Measurements from ENCODE around the gene JKAMP. TPM values are rescaled to one million over a fixed set of nuclear protein-coding genes. Genes with fewer than 3 reads are reported as not detected.

JKAMP gene
- polyA plus RNA-seq, 1 donor (not counting 4 experiments of a cell fraction or from before 2014, with no cell fraction given) = 166 TPM

DNA sequence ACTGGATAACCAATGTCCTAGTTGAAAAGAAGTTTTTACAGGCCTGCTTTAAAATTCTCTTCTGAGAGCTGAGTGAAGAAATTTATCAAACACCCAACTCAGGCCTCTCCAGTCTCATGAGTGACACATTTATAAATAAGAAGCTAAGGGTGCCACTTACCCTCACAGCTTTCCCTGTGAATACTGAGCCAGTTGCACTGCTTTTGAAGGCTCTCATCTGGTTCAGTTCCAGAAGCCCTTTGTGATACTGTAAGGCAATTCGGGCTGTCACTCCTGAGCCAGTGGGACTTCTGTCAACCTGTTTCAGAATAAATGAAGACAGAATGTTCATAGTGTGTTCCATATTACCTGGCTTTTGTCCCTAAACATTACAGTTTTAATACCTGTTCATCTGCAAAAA is 8.6 kb upstream of the JKAMP start:
- Histone ChIP-seq H3K9ac (ENCODE audit: control insufficient read depth, extremely low read depth, insufficient read depth, low read length) (no peak overlapping the region), H2AFZ (ENCODE audit: control insufficient read depth, low read length) (no peak overlapping the region), H3K27ac (ENCODE audit: control insufficient read depth, insufficient read depth, low read length) (no peak overlapping the region), H3K36me3 (ENCODE audit: control insufficient read depth in 2 of 2, extremely low read depth in 1 of 2, insufficient read depth in 2 of 2, low read length in 2 of 2) (peaks cover 14 to 18% of the 10 kb centered on the region in 2 experiments), H3K4me2 (ENCODE audit: control insufficient read depth, extremely low read depth, insufficient read depth, low read depth, low read length) (no peak overlapping the region), H3K4me1 (ENCODE audit: control insufficient read depth, extremely low read depth, insufficient read depth, low read length) (no peaks in the 10 kb centered on the region), H3K9me1 (ENCODE audit: control insufficient read depth, extremely low read depth, insufficient read depth, low read length) (no peaks in the 10 kb centered on the region), H4K20me1 (ENCODE audit: control insufficient read depth, extremely low read depth, insufficient read depth, low read length) (no peaks in the 10 kb centered on the region), H3K27me3 (ENCODE audit: control insufficient read depth, extremely low read depth, insufficient read depth, low read length) (no peaks in the 10 kb centered on the region), H3K79me2 (ENCODE audit: control insufficient read depth, insufficient read depth, low read length) (peaks cover 11% of the 10 kb centered on the region), H3K9me3 (ENCODE audit: control insufficient read depth, low read depth, low read length) (no peaks in the 10 kb centered on the region), H3K4me3 (ENCODE audit: control insufficient read depth in 2 of 3, extremely low read depth in 1 of 3, insufficient read depth in 2 of 3, low read depth in 1 of 3, low read length in 3 of 3) (no peak overlapping the region)
- dilution Hi-C loops (cut with MboI; ENCODE audit: extremely low pct_ligation_motif_present, low sequenced_read_pairs) = no loop called here
- FAIRE-seq (no peak), DNase-seq (ENCODE audit: low read depth, low spot score) (no peak)
- TF ChIP-seq, protein P1, sequence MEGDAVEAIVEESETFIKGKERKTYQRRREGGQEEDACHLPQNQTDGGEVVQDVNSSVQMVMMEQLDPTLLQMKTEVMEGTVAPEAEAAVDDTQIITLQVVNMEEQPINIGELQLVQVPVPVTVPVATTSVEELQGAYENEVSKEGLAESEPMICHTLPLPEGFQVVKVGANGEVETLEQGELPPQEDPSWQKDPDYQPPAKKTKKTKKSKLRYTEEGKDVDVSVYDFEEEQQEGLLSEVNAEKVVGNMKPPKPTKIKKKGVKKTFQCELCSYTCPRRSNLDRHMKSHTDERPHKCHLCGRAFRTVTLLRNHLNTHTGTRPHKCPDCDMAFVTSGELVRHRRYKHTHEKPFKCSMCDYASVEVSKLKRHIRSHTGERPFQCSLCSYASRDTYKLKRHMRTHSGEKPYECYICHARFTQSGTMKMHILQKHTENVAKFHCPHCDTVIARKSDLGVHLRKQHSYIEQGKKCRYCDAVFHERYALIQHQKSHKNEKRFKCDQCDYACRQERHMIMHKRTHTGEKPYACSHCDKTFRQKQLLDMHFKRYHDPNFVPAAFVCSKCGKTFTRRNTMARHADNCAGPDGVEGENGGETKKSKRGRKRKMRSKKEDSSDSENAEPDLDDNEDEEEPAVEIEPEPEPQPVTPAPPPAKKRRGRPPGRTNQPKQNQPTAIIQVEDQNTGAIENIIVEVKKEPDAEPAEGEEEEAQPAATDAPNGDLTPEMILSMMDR (optimal IDR thresholded peaks at IDR 0.05 in 1 of 3, IDR thresholded peaks at IDR 0.05 in 1 of 3, conservative IDR thresholded peaks at IDR 0.05 in 1 of 3; ENCODE audit: extremely low read depth in 1 of 3, insufficient read depth in 2 of 3, low read length in 3 of 3) = no peak
- no peak for TF ChIP-seq EZH2 (IDR thresholded peaks at IDR 0.05; ENCODE audit: low read length)

DNA sequence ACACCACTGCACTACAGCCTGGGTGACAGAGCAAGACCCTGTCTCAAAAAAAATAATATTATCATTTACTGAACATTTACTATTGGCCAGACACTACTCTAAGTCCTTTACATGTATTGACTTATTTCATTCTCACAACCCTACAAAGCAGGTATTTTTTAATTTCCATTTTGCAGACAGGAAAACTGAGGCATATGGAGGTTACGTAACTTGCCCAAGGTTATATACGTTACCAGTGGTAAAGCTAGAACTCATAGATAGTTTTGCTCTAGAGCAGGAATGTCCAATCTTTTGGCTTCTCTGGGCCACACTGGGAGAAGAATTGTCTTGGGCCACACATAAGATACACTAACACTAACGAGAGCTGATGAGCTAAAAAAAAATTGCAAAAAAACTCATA is 5.8 kb upstream of the JKAMP start:
- no peak for DNase-seq (ENCODE audit: low read depth, low spot score)
- H3K79me2 ChIP-seq (ENCODE audit: control insufficient read depth, insufficient read depth, low read length) = peaks cover 30% of the 10 kb centered on the region
- H3K9ac ChIP-seq (ENCODE audit: control insufficient read depth, extremely low read depth, insufficient read depth, low read length) = no peak overlapping the region
- FAIRE-seq = no peak
- H4K20me1 ChIP-seq (ENCODE audit: control insufficient read depth, extremely low read depth, insufficient read depth, low read length) = no peaks in the 10 kb centered on the region
- peaks cover 10 to 20% of the 10 kb centered on the region in 2 experiments for H3K36me3 ChIP-seq (ENCODE audit: control insufficient read depth in 2 of 2, extremely low read depth in 1 of 2, insufficient read depth in 2 of 2, low read length in 2 of 2)
- H3K9me3 ChIP-seq (ENCODE audit: control insufficient read depth, low read depth, low read length) = no peaks in the 10 kb centered on the region
- TF ChIP-seq, protein P1 (optimal IDR thresholded peaks at IDR 0.05 in 1 of 3, IDR thresholded peaks at IDR 0.05 in 1 of 3, conservative IDR thresholded peaks at IDR 0.05 in 1 of 3; ENCODE audit: extremely low read depth in 1 of 3, insufficient read depth in 2 of 3, low read length in 3 of 3) = no peak
- no peak for TF ChIP-seq EZH2 (IDR thresholded peaks at IDR 0.05; ENCODE audit: low read length)
- no peaks in the 10 kb centered on the region for H3K27me3 ChIP-seq (ENCODE audit: control insufficient read depth, extremely low read depth, insufficient read depth, low read length)
- H3K4me2 ChIP-seq (ENCODE audit: control insufficient read depth, extremely low read depth, insufficient read depth, low read depth, low read length) = no peak overlapping the region
- peaks cover 2% of the 10 kb centered on the region for H3K9me1 ChIP-seq (ENCODE audit: control insufficient read depth, extremely low read depth, insufficient read depth, low read length)
- no peak overlapping the region for H3K27ac ChIP-seq (ENCODE audit: control insufficient read depth, insufficient read depth, low read length)
- H3K4me3 ChIP-seq (ENCODE audit: control insufficient read depth in 2 of 3, extremely low read depth in 1 of 3, insufficient read depth in 2 of 3, low read depth in 1 of 3, low read length in 3 of 3) = no peak overlapping the region
- no peak overlapping the region for H2AFZ ChIP-seq (ENCODE audit: control insufficient read depth, low read length)
- dilution Hi-C loops (cut with MboI; ENCODE audit: extremely low pct_ligation_motif_present, low sequenced_read_pairs) = no loop called here
- peaks cover 19% of the 10 kb centered on the region for H3K4me1 ChIP-seq (ENCODE audit: control insufficient read depth, extremely low read depth, insufficient read depth, low read length)
